Endodermal cell (in vitro differentiated cells): Measurements from ENCODE around the gene CALML4. TPM values are rescaled to one million over a fixed set of nuclear protein-coding genes. Genes with fewer than 3 reads are reported as not detected.

Source experiments
- DNase-seq: peaks from one replicate; pipeline ENCODE4 v3.0.0-alpha.2; 2017
- H3K27ac ChIP-seq: 2 replicates; pipeline ENCODE4 v1.5.1; 2013; ENCODE audit warnings: mild to moderate bottlenecking, low read depth, low read length, moderate library complexity
- H3K27me3 ChIP-seq: 2 replicates; pipeline ENCODE4 v1.6.1; 2013; ENCODE audit warnings: mild to moderate bottlenecking, low read length, moderate library complexity; ENCODE audit not compliant: insufficient read depth, control insufficient read depth, poor library complexity, severe bottlenecking
- H3K36me3 ChIP-seq: 2 replicates; pipeline ENCODE4 v1.7.0; 2013; ENCODE audit warnings: mild to moderate bottlenecking, low read length, moderate library complexity; ENCODE audit not compliant: control insufficient read depth, insufficient read depth
- H3K4me1 ChIP-seq: one replicate; pipeline ENCODE4 v1.7.0; 2013; ENCODE audit warnings: low read length; ENCODE audit not compliant: control insufficient read depth, insufficient read depth
- H3K4me3 ChIP-seq: 2 replicates; pipeline ENCODE4 v1.5.1; 2013; ENCODE audit warnings: mild to moderate bottlenecking, low read length, moderate library complexity
- H3K9ac ChIP-seq: 2 replicates; pipeline ENCODE4 v1.6.1; 2013; ENCODE audit warnings: mild to moderate bottlenecking, low read length, moderate library complexity; ENCODE audit not compliant: poor library complexity, severe bottlenecking; ENCODE audit errors: extremely low read depth
- H3K9me3 ChIP-seq: 2 replicates; pipeline ENCODE4 v1.6.1; 2013; ENCODE audit warnings: mild to moderate bottlenecking, low read length, moderate library complexity; ENCODE audit not compliant: control insufficient read depth
- H3K27ac Mint-ChIP-seq: 2 replicates; pipeline ENCODE4 v1.8.0; 2020; ENCODE audit warnings: mixed read lengths
- H3K27me3 Mint-ChIP-seq: 2 replicates; pipeline ENCODE4 v1.8.0; 2021; ENCODE audit warnings: mild to moderate bottlenecking, mixed read lengths; ENCODE audit not compliant: insufficient read depth
- H3K36me3 Mint-ChIP-seq: 2 replicates; pipeline ENCODE4 v1.8.0; 2020; ENCODE audit warnings: low read depth, mixed read lengths
- H3K4me1 Mint-ChIP-seq: 2 replicates; pipeline ENCODE4 v1.8.0; 2020; ENCODE audit warnings: mixed read lengths
- H3K4me3 Mint-ChIP-seq: 2 replicates; pipeline ENCODE4 v1.8.0; 2020; ENCODE audit warnings: mild to moderate bottlenecking, moderate library complexity, mixed read lengths
- H3K9me3 Mint-ChIP-seq: 2 replicates; pipeline ENCODE4 v1.8.0; 2020; ENCODE audit warnings: mild to moderate bottlenecking, mixed read lengths
- CTCF ChIP-seq: fragments of 200-600 bp; sonication (generic); conservative IDR thresholded peaks from 2 replicates; pipeline ENCODE4 v1.5.0; 2021; ENCODE audit warnings: antibody characterized with exemption, mild to moderate bottlenecking
- WGBS, 2 experiments: methylation state at CpG; one replicate each; pipeline versions ENCODE4 v1.1.5 to v1.1.7; 2013; ENCODE audit warnings: missing lambda C conversion rate in 2 of 2, mixed read lengths in 1 of 2; ENCODE audit not compliant: insufficient coverage in 1 of 2, insufficient read length in 1 of 2; 5-methylcytosine and 5-hydroxymethylcytosine counted together
- total RNA-seq, 2 donors: library from RNA; stranded (reverse); fragmentation: NEBNext Ultra II Directional in 1 of 2; extraction: Animal tissue kit (Norgen Biotek cat#: 25700) in 1 of 2; gene quantifications; 2 replicates in 1 of 2; 3 replicates in 1 of 2; pipeline ENCODE4 v1.2.1, GENCODE V29; 2021

The CALML4 gene
- total RNA-seq, 2 donors from 2014 or later, result 9.7 to 17.4 TPM

- Histone ChIP-seq H3K4me3 (no peak overlapping the region), H3K36me3 (peaks cover 3% of the 10 kb centered on the region), H3K27me3 (no peaks in the 10 kb centered on the region), H3K4me1 (peaks cover 7% of the 10 kb centered on the region), H3K27ac (no peak overlapping the region), H3K9me3 (no peaks in the 10 kb centered on the region), H3K9ac (no peak overlapping the region)
- no peak for TF ChIP-seq CTCF
- Mint-ChIP-seq H3K36me3 (peaks cover 4% of the 10 kb centered on the region), H3K9me3 (no peaks in the 10 kb centered on the region), H3K27ac (no peak overlapping the region), H3K4me1 (peaks cover 7% of the 10 kb centered on the region), H3K4me3 (no peak overlapping the region), H3K27me3 (no peaks in the 10 kb centered on the region)
- 87% methylated on average over 6 of the region's 7 CpGs; no CpG with 5 or more reads in 1 of the 2 experiments for WGBS, 2 experiments
- DNase-seq, result no peak
These were observed 4.1 kb upstream of the CALML4 start for GRCh38 chr15:68209272-68209671.

GRCh38 chr15:68208636-68209240 lies 3.6 kb upstream of the CALML4 start:
- Histone ChIP-seq H3K27ac (no peak overlapping the region), H3K9me3 (no peaks in the 10 kb centered on the region), H3K9ac (no peak overlapping the region), H3K4me1 (peaks cover 7% of the 10 kb centered on the region), H3K27me3 (no peaks in the 10 kb centered on the region), H3K4me3 (no peak overlapping the region), H3K36me3 (peaks cover 3% of the 10 kb centered on the region)
- TF ChIP-seq CTCF, result no peak
- DNase-seq, result peak; percentile 33
- H3K4me3 Mint-ChIP-seq, result no peak overlapping the region
- H3K36me3 Mint-ChIP-seq, result peaks cover 4% of the 10 kb centered on the region
- no peaks in the 10 kb centered on the region for H3K27me3 Mint-ChIP-seq
- H3K4me1 Mint-ChIP-seq, result peaks cover 7% of the 10 kb centered on the region
- H3K9me3 Mint-ChIP-seq, result no peaks in the 10 kb centered on the region
- WGBS, 2 experiments, result 94 to 95% methylated on average over 7 to 13 of the region's 13 CpGs
- H3K27ac Mint-ChIP-seq, result no peak overlapping the region

- WGBS, 2 experiments, result 93 to 98% methylated on average over 8 to 16 of the region's 16 CpGs
- Histone ChIP-seq H3K36me3 (peaks cover 3% of the 10 kb centered on the region), H3K27me3 (no peaks in the 10 kb centered on the region), H3K27ac (no peak overlapping the region), H3K9me3 (no peaks in the 10 kb centered on the region), H3K4me1 (peaks cover 7% of the 10 kb centered on the region), H3K9ac (no peak overlapping the region), H3K4me3 (no peak overlapping the region)
- no peak for TF ChIP-seq CTCF
- Mint-ChIP-seq H3K4me3 (no peak overlapping the region), H3K9me3 (no peaks in the 10 kb centered on the region), H3K27me3 (no peaks in the 10 kb centered on the region), H3K36me3 (peaks cover 4% of the 10 kb centered on the region), H3K4me1 (peaks cover 7% of the 10 kb centered on the region), H3K27ac (no peak overlapping the region)
- DNase-seq, result no peak
These were observed 3.0 kb upstream of the CALML4 start for GRCh38 chr15:68208136-68208535.
